SK-N-MC (cell line): ENCODE measurements around the gene C9orf50.
"Not testable (repeated sequence)": the region's sequence is repeated elsewhere in the genome, so short reads cannot be mapped to it uniquely, and the experiment has no call there.

Source experiments
- EZH2 ChIP-seq: fragments of 200-600 bp; sonication (generic); IDR thresholded peaks from one replicate; pipeline ENCODE4 v1.6.1; 2017; ENCODE audit warnings: antibody characterized with exemption
- FOXP2 ChIP-seq: optimal IDR thresholded peaks from 2 replicates; pipeline ENCODE3; 2011; ENCODE audit warnings: mild to moderate bottlenecking, moderate library complexity; ENCODE audit not compliant: insufficient read depth; ENCODE audit errors: extremely low read length, control extremely low read depth
- POLR2AphosphoS5 ChIP-seq: IDR thresholded peaks from 2 replicates; pipeline ENCODE4 v1.6.1; 2012; ENCODE audit warnings: mild to moderate bottlenecking, low read depth, low read length, borderline replicate concordance

DNA sequence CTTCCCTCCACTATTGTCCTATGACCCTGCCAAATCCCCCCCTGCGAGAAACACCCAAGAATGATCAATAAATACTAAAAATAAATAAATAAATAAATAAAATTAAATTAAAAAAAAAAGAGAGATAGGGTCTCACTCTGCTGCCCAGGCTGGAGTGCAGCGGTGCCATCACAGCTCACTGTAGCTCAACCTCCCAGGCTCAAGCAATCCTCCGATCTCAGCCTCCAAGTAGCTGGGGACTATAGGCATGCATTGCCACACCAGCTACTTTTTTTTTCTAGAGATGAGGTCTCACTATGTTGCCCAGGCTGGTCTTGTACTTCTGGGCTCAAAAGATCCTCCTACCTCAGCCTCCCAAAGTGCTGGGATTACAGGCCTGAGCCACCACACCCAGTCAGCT, 41.3 kb upstream of the C9orf50 start:
- not testable (repeated sequence) for TF ChIP-seq EZH2, POLR2AphosphoS5, FOXP2
